PC-3 (cell line): ENCODE measurements around the gene PHC2. TPM values are rescaled to one million over a fixed set of nuclear protein-coding genes. Genes with fewer than 3 reads are reported as not detected.

Source experiments
- ATAC-seq: fragments of 200-7000 bp; cut with Tn5 transposase; 2 replicates; pipeline ENCODE4 v1.9.1; 2020; ENCODE audit warnings: mild to moderate bottlenecking, moderate library complexity
- BruUV-seq: library from RNA; stranded (reverse); fragments of 400-500 nt; replicated peaks from 2 replicates; lab custom pipeline; 2021; lab: Mats Ljungman, UMichigan
- CTCF ChIA-PET: fragments of 300-600 bp; sonication (Branson Sonifier 250); formaldehyde crosslinking; loops from one replicate; lab custom pipeline; 2022; ENCODE audit warnings: antibody characterized with exemption; lab: Charles Lee
- POLR2A ChIA-PET: fragments of 300-600 bp; sonication (Branson Sonifier 250); formaldehyde crosslinking; loops from one replicate; lab custom pipeline; 2022; ENCODE audit warnings: antibody characterized with exemption; ENCODE audit not compliant: unreplicated experiment; lab: Charles Lee
- DNase-seq: peaks from one replicate; pipeline ENCODE4 v3.0.0-alpha.2; 2015
- H2AFZ ChIP-seq: fragments of 300-600 bp; sonication (generic); 2 replicates; pipeline ENCODE4 v1.6.0; 2016; ENCODE audit warnings: antibody characterized with exemption, low read length
- H3F3A ChIP-seq: fragments of 300-600 bp; sonication (generic); one replicate; pipeline ENCODE4 v1.6.0; 2017; ENCODE audit warnings: antibody characterized with exemption, low read length, control low read depth, mild to moderate bottlenecking; ENCODE audit not compliant: unreplicated experiment
- H3K27ac ChIP-seq: fragments of 300-600 bp; sonication (generic); 2 replicates; pipeline ENCODE4 v1.5.1; 2016; ENCODE audit warnings: mild to moderate bottlenecking, low read length
- H3K27me3 ChIP-seq: fragments of 300-600 bp; sonication (generic); 2 replicates; pipeline ENCODE4 v1.6.1; 2016; ENCODE audit warnings: low read length, mixed read lengths
- H3K36me3 ChIP-seq: fragments of 300-600 bp; sonication (generic); 2 replicates; pipeline ENCODE4 v1.6.1; 2016; ENCODE audit warnings: low read depth, mixed run types, low read length, mixed read lengths
- H3K4me1 ChIP-seq: fragments of 300-600 bp; sonication (generic); 2 replicates; pipeline ENCODE4 v1.5.1; 2016; ENCODE audit warnings: low read length; ENCODE audit not compliant: insufficient read depth
- H3K4me2 ChIP-seq: fragments of 300-600 bp; sonication (generic); 2 replicates; pipeline ENCODE4 v1.6.0; 2016; ENCODE audit warnings: low read length
- H3K4me3 ChIP-seq: fragments of 300-600 bp; sonication (generic); 2 replicates; pipeline ENCODE4 v1.5.1; 2016; ENCODE audit warnings: mild to moderate bottlenecking, low read length, mixed read lengths
- H3K79me2 ChIP-seq: fragments of 300-600 bp; sonication (generic); 2 replicates; pipeline ENCODE4 v1.6.1; 2017; ENCODE audit warnings: low read length, mixed read lengths
- H3K9ac ChIP-seq: fragments of 300-600 bp; sonication (generic); 2 replicates; pipeline ENCODE4 v1.6.0; 2016; ENCODE audit warnings: mild to moderate bottlenecking, low read length
- H3K9me2 ChIP-seq: fragments of 300-600 bp; sonication (generic); replicated peaks from 2 replicates; pipeline ENCODE4 v1.6.1; 2016; ENCODE audit warnings: mixed run types, low read length, mixed read lengths
- H3K9me3 ChIP-seq: fragments of 300-600 bp; sonication (generic); 2 replicates; pipeline ENCODE4 v1.6.1; 2016; ENCODE audit warnings: low read length, mixed read lengths
- H4K20me1 ChIP-seq: fragments of 300-600 bp; sonication (generic); 2 replicates; pipeline ENCODE4 v1.6.1; 2016; ENCODE audit warnings: low read length, mixed read lengths
- CTCF ChIP-seq: fragments of 300-600 bp; sonication (generic); conservative IDR thresholded peaks from 2 replicates; pipeline ENCODE4 v1.5.1; 2017; ENCODE audit warnings: antibody characterized with exemption, low read depth, mild to moderate bottlenecking, low read length
- EZH2 ChIP-seq: fragments of 300-600 bp; sonication (generic); IDR thresholded peaks from one replicate; pipeline ENCODE4 v1.6.1; 2017; ENCODE audit warnings: antibody characterized with exemption, mild to moderate bottlenecking, low read length; ENCODE audit not compliant: unreplicated experiment
- EZH2phosphoT487 ChIP-seq: fragments of 300-600 bp; sonication (generic); IDR thresholded peaks from 2 replicates; pipeline ENCODE4 v1.6.1; 2018; ENCODE audit warnings: mild to moderate bottlenecking, antibody characterized with exemption, low read length, borderline replicate concordance
- intact Hi-C: fragments of 100-400 bp; cut with micrococcal nuclease; formaldehyde crosslinking; loops from 2 replicates; pipeline ENCODE4 v1.9.0; 2023
- total RNA-seq: library from RNA; depleted of rRNA; stranded (reverse); fragments of >200 nt; gene quantifications from 2 replicates; pipeline ENCODE4 v1.2.3, GENCODE V29; 2014

PHC2 gene
- total RNA-seq, 1 experiment from 2014 or later, result 134 TPM

- H3K4me2 ChIP-seq, result no peak overlapping the region
- no peak for TF ChIP-seq EZH2phosphoT487
- H3K27me3 ChIP-seq, result no peaks in the 10 kb centered on the region
- intact Hi-C loops, result loop anchor here (5.0 kb wide), 1 partner anchor 67 kb away; no protein-coding TSS in a partner anchor
- no peaks in the 10 kb centered on the region for H4K20me1 ChIP-seq
- no peaks in the 10 kb centered on the region for H3K9me3 ChIP-seq
- POLR2A ChIA-PET, result no interaction called here
- no peak for ATAC-seq
- BruUV-seq, result no TSS peak
- 0 out of 2 replicates have a peak, but pooled peaks cover 11% of the 10 kb centered on the region for H3K79me2 ChIP-seq
- H3F3A ChIP-seq, result no peaks in the 10 kb centered on the region
- no peak overlapping the region for H3K27ac ChIP-seq
- no peak for DNase-seq
- H3K9me2 ChIP-seq, result no peaks in the 10 kb centered on the region
- H3K4me3 ChIP-seq, result no peak overlapping the region
- CTCF ChIA-PET, result no interaction called here
- no peak overlapping the region for H2AFZ ChIP-seq
- no peak overlapping the region for H3K9ac ChIP-seq
- no peaks in the 10 kb centered on the region for H3K4me1 ChIP-seq
- no peaks in the 10 kb centered on the region for H3K36me3 ChIP-seq
Measured at GRCh38 chr1:33390542-33390941, 40.4 kb downstream of the PHC2 start.

- no peaks in the 10 kb centered on the region for H3K27me3 ChIP-seq
- H2AFZ ChIP-seq, result no peak overlapping the region
- no peaks in the 10 kb centered on the region for H4K20me1 ChIP-seq
- no peak overlapping the region for H3K4me3 ChIP-seq
- ATAC-seq (no peak), DNase-seq (no peak)
- intact Hi-C loops, result no loop called here
- H3K9me2 ChIP-seq, result no peaks in the 10 kb centered on the region
- no peak overlapping the region for H3K4me2 ChIP-seq
- BruUV-seq, result no TSS peak
- CTCF ChIA-PET, result no interaction called here
- H3K27ac ChIP-seq, result no peak overlapping the region
- no peaks in the 10 kb centered on the region for H3K9me3 ChIP-seq
- peaks cover 13% of the 10 kb centered on the region for H3K4me1 ChIP-seq
- no peak overlapping the region for H3K9ac ChIP-seq
- H3K36me3 ChIP-seq, result no peaks in the 10 kb centered on the region
- POLR2A ChIA-PET, result no interaction called here
- no peak for TF ChIP-seq EZH2phosphoT487
- no peak for TF ChIP-seq EZH2
- no peak for TF ChIP-seq CTCF
- 0 out of 2 replicates have a peak, but pooled peaks cover 11% of the 10 kb centered on the region for H3K79me2 ChIP-seq
- no peaks in the 10 kb centered on the region for H3F3A ChIP-seq
Measured at GRCh38 chr1:33388805-33389771, 41.8 kb downstream of the PHC2 start.

- H3K9ac ChIP-seq, result no peak overlapping the region
- H3K27ac ChIP-seq, result no peak overlapping the region
- H3K27me3 ChIP-seq, result no peaks in the 10 kb centered on the region
- H2AFZ ChIP-seq, result no peak overlapping the region
- no peak overlapping the region for H3K4me3 ChIP-seq
- TF ChIP-seq EZH2 (no peak), CTCF (no peak), EZH2phosphoT487 (no peak)
- H3K9me2 ChIP-seq, result no peaks in the 10 kb centered on the region
- intact Hi-C loops, result no loop called here
- no peak for DNase-seq
- ChIA-PET POLR2A (no interaction called here), CTCF (no interaction called here)
- H3F3A ChIP-seq, result no peaks in the 10 kb centered on the region
- H3K4me2 ChIP-seq, result no peak overlapping the region
- ATAC-seq, result no peak
- no TSS peak for BruUV-seq
- H3K9me3 ChIP-seq, result no peaks in the 10 kb centered on the region
- 0 out of 2 replicates have a peak, but pooled peaks cover 11% of the 10 kb centered on the region for H3K79me2 ChIP-seq
- H3K36me3 ChIP-seq, result no peaks in the 10 kb centered on the region
- peaks cover 17% of the 10 kb centered on the region for H3K4me1 ChIP-seq
- H4K20me1 ChIP-seq, result no peaks in the 10 kb centered on the region
Measured at GRCh38 chr1:33387625-33388024, 43.3 kb downstream of the PHC2 start.
